Measurements from ENCODE around the gene COL4A1. TPM values are rescaled to one million over a fixed set of nuclear protein-coding genes. Genes with fewer than 3 reads are reported as not detected.

The COL4A1 gene
- total RNA-seq, 2 experiments from 2014 or later, result 0.08 to 0.16 TPM

DNA sequence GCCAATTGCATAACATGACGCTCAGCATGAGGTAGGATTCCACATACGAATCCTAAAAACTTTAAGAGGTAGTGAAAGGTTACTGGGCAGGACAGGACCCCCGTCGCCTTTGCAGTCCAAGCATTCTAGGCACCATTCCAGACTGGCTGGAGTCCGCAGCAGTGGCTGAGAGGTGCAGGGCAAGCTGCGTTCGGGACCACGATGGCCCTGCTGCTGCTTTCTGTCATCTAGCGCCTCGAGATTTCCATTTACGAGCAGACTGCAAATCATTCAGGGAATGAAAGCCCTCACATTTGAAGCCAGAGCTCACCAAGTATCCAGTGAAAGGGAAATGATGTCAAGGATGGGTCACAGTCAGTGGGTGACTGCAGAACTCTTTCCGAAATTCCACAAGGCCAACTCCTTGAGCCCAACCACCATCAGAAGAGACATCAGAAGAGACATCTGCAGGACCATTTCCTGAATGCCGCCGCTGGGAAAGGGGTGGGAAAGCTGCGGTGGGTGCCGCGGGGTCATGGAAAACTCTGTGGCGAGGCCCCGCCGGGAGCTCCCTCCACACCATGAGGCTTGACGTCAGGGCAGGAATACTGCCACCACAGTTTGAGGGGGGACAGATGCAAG lies 88.3 kb downstream of the COL4A1 start:
- DNase-seq (no peak), ATAC-seq (ENCODE audit: poor library complexity) (no peak)
- TF ChIP-seq, protein P1, sequence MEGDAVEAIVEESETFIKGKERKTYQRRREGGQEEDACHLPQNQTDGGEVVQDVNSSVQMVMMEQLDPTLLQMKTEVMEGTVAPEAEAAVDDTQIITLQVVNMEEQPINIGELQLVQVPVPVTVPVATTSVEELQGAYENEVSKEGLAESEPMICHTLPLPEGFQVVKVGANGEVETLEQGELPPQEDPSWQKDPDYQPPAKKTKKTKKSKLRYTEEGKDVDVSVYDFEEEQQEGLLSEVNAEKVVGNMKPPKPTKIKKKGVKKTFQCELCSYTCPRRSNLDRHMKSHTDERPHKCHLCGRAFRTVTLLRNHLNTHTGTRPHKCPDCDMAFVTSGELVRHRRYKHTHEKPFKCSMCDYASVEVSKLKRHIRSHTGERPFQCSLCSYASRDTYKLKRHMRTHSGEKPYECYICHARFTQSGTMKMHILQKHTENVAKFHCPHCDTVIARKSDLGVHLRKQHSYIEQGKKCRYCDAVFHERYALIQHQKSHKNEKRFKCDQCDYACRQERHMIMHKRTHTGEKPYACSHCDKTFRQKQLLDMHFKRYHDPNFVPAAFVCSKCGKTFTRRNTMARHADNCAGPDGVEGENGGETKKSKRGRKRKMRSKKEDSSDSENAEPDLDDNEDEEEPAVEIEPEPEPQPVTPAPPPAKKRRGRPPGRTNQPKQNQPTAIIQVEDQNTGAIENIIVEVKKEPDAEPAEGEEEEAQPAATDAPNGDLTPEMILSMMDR (IDR thresholded peaks at IDR 0.05), result no peak
- ChIA-PET POLR2A (no interaction called here), CTCF (no interaction called here)
- no peak overlapping the region for H3K27ac ChIP-seq (ENCODE audit: low read depth in 1 of 2, low read length in 2 of 2)
- Mint-ChIP-seq H3K9me3 (no peaks in the 10 kb centered on the region), H3K27ac (no peak overlapping the region), H3K27me3 (peaks cover 44% of the 10 kb centered on the region), H3K4me1 (ENCODE audit: low read depth) (no peaks in the 10 kb centered on the region), H3K4me3 (no peak overlapping the region), H3K36me3 (ENCODE audit: low read depth) (no peaks in the 10 kb centered on the region)
- H3K4me1 ChIP-seq (ENCODE audit: insufficient read depth, low read length), result no peaks in the 10 kb centered on the region
- H3K36me3 ChIP-seq (ENCODE audit: insufficient read depth, low read length), result no peaks in the 10 kb centered on the region
- no peaks in the 10 kb centered on the region for H3K9me3 ChIP-seq (ENCODE audit: control insufficient read depth in 1 of 2, insufficient read depth in 1 of 2, low read length in 2 of 2)
- intact Hi-C loops (cut with DNase I, micrococcal nuclease), result no loop called here
- no peak overlapping the region for H3K4me3 ChIP-seq (ENCODE audit: low read length)
- peaks cover 3 to 6% of the 10 kb centered on the region in 2 experiments for H3K27me3 ChIP-seq (ENCODE audit: control insufficient read depth in 1 of 2, insufficient read depth in 2 of 2, low read length in 2 of 2)

DNA sequence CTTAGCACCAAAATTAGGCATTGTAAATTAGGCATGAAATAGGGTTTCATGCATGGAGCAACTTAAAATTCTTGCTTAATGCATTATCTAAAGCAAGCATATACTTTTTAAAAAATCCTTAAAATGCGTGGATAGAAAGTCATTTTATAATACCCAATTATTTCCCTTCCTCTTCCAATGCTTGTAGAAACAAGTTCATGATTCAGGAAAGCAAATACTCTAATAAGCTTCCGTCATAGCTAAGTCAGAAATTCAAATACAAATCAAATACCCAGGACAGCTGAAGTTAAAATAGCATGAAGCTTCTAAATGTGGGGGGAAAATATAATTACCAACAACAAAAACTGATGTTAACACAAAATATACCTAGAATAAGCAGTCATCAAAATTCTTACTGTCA lies 89.1 kb downstream of the COL4A1 start:
- intact Hi-C loops (cut with DNase I, micrococcal nuclease), result no loop called here
- DNase-seq (no peak), ATAC-seq (ENCODE audit: poor library complexity) (no peak)
- Histone ChIP-seq H3K4me1 (ENCODE audit: insufficient read depth, low read length) (no peaks in the 10 kb centered on the region), H3K9me3 (ENCODE audit: control insufficient read depth in 1 of 2, insufficient read depth in 1 of 2, low read length in 2 of 2) (no peaks in the 10 kb centered on the region), H3K27me3 (ENCODE audit: control insufficient read depth in 1 of 2, insufficient read depth in 2 of 2, low read length in 2 of 2) (peaks cover 3 to 6% of the 10 kb centered on the region in 2 experiments), H3K4me3 (ENCODE audit: low read length) (no peak overlapping the region), H3K27ac (ENCODE audit: low read depth in 1 of 2, low read length in 2 of 2) (no peak overlapping the region), H3K36me3 (ENCODE audit: insufficient read depth, low read length) (no peaks in the 10 kb centered on the region)
- H3K9me3 Mint-ChIP-seq, result no peaks in the 10 kb centered on the region
- H3K36me3 Mint-ChIP-seq (ENCODE audit: low read depth), result no peaks in the 10 kb centered on the region
- H3K4me3 Mint-ChIP-seq, result no peak overlapping the region
- no peak overlapping the region for H3K27ac Mint-ChIP-seq
- H3K4me1 Mint-ChIP-seq (ENCODE audit: low read depth), result no peaks in the 10 kb centered on the region
- ChIA-PET POLR2A (no interaction called here), CTCF (no interaction called here)
- TF ChIP-seq, protein P1 (IDR thresholded peaks at IDR 0.05), result no peak
- H3K27me3 Mint-ChIP-seq, result peaks cover 48% of the 10 kb centered on the region

DNA sequence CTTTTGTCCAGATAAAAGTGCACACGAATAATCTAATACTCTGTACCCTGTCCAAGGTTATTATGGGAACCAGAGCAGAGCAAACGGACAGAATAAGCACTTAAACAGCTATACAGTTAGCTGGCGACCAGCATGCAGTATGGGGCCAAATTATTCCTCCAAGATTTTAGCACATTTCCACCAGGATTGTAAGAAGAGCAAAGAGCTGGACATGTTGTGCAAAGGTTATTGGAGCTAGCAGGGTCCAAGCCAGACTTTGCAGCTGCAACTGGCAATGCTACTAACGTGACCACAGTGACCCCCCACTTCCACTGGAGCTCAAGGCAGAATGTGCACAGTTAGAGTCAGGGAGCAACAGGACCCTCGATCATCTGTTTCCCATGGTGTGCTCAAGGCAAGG lies 89.9 kb downstream of the COL4A1 start:
- no peak overlapping the region for H3K4me3 ChIP-seq (ENCODE audit: low read length)
- Mint-ChIP-seq H3K27me3 (peaks cover 46% of the 10 kb centered on the region), H3K4me1 (ENCODE audit: low read depth) (no peaks in the 10 kb centered on the region), H3K9me3 (no peaks in the 10 kb centered on the region), H3K27ac (no peak overlapping the region), H3K36me3 (ENCODE audit: low read depth) (no peaks in the 10 kb centered on the region), H3K4me3 (no peak overlapping the region)
- no peak for DNase-seq
- no peak for ATAC-seq (ENCODE audit: poor library complexity)
- peaks cover 3 to 6% of the 10 kb centered on the region in 2 experiments for H3K27me3 ChIP-seq (ENCODE audit: control insufficient read depth in 1 of 2, insufficient read depth in 2 of 2, low read length in 2 of 2)
- H3K9me3 ChIP-seq (ENCODE audit: control insufficient read depth in 1 of 2, insufficient read depth in 1 of 2, low read length in 2 of 2), result no peaks in the 10 kb centered on the region
- no peaks in the 10 kb centered on the region for H3K36me3 ChIP-seq (ENCODE audit: insufficient read depth, low read length)
- intact Hi-C loops (cut with DNase I, micrococcal nuclease), result no loop called here
- ChIA-PET POLR2A (no interaction called here), CTCF (no interaction called here)
- TF ChIP-seq, protein P1 (IDR thresholded peaks at IDR 0.05), result no peak
- H3K27ac ChIP-seq (ENCODE audit: low read depth in 1 of 2, low read length in 2 of 2), result no peak overlapping the region
- H3K4me1 ChIP-seq (ENCODE audit: insufficient read depth, low read length), result no peaks in the 10 kb centered on the region

Data from CD4-positive, alpha-beta T cell (primary cell).